GM12892 (cell line): Measurements from ENCODE around the gene CADPS.

ENCODE experiments used
- POLR2A ChIP-seq: IDR thresholded peaks from 2 replicates; pipeline ENCODE4 v1.6.1; 2011; ENCODE audit warnings: low read depth, low read length, control low read depth
- TAF1 ChIP-seq: IDR thresholded peaks from 2 replicates; pipeline ENCODE4 v1.6.1; 2011; ENCODE audit warnings: low read depth, mild to moderate bottlenecking, control low read depth, low read length, borderline replicate concordance

GRCh38 chr3:62918131-62918530, 42.9 kb upstream of the CADPS start:
- TF ChIP-seq TAF1 = no peak
- TF ChIP-seq POLR2A = no peak
